Cardiac muscle cell (in vitro differentiated cells and primary cell): ENCODE results near the gene TMPRSS11E. TPM values are rescaled to one million over a fixed set of nuclear protein-coding genes. Genes with fewer than 3 reads are reported as not detected.

Experiments used
- DNase-seq, 2 donors: peaks; one replicate each; pipeline versions ENCODE4 v3.0.0 to v3.0.0-alpha.2; 2010 to 2017; ENCODE audit warnings: low read depth in 1 of 2, low spot score in 1 of 2
- H3K27ac ChIP-seq: fragments of 200-600 bp; sonication (generic); 2 replicates; pipeline ENCODE4 v1.5.1; 2016
- H3K27me3 ChIP-seq: fragments of 200-600 bp; sonication (generic); 2 replicates; pipeline ENCODE4 v1.6.0; 2016; ENCODE audit warnings: control low read depth
- H3K36me3 ChIP-seq: fragments of 200-600 bp; sonication (generic); 2 replicates; pipeline ENCODE4 v1.5.1; 2016; ENCODE audit warnings: control low read depth
- H3K4me1 ChIP-seq: fragments of 200-600 bp; sonication (generic); 2 replicates; pipeline ENCODE4 v1.8.1; 2017; ENCODE audit warnings: low read depth, mild to moderate bottlenecking, mixed run types
- H3K4me3 ChIP-seq: fragments of 200-600 bp; sonication (generic); 2 replicates; pipeline ENCODE4 v1.5.1; 2016; ENCODE audit warnings: mild to moderate bottlenecking
- H3K9me3 ChIP-seq: fragments of 200-600 bp; sonication (generic); 2 replicates; pipeline ENCODE4 v1.5.1; 2017; ENCODE audit warnings: low read depth, mild to moderate bottlenecking, control low read depth
- polyA plus RNA-seq: library from polyadenylated mRNA; unstranded; fragments of >200 nt; fragmentation: Nextera tagmentation; extraction: Ambion mirVana; gene quantifications from 2 replicates; pipeline ENCODE4 v1.2.1, GENCODE V29; 2016
- total RNA-seq: library from RNA; depleted of rRNA; stranded (reverse); fragments of >200 nt; gene quantifications from 2 replicates; pipeline ENCODE4 v1.2.3, GENCODE V29; 2016
- TF ChIP-seq, protein P1 (sequence below): IDR thresholded peaks from 2 replicates; pipeline ENCODE4 v1.5.1; 2012; ENCODE audit warnings: low read depth, mild to moderate bottlenecking, low read length

TMPRSS11E gene
- total and polyA plus RNA-seq, 2 experiments from 2014 or later, result not detected

- Histone ChIP-seq H3K4me3 (no peak overlapping the region), H3K4me1 (no peaks in the 10 kb centered on the region), H3K27ac (no peak overlapping the region), H3K36me3 (no peaks in the 10 kb centered on the region), H3K9me3 (no peaks in the 10 kb centered on the region), H3K27me3 (no peaks in the 10 kb centered on the region)
- no peak for DNase-seq
- TF ChIP-seq, protein P1, sequence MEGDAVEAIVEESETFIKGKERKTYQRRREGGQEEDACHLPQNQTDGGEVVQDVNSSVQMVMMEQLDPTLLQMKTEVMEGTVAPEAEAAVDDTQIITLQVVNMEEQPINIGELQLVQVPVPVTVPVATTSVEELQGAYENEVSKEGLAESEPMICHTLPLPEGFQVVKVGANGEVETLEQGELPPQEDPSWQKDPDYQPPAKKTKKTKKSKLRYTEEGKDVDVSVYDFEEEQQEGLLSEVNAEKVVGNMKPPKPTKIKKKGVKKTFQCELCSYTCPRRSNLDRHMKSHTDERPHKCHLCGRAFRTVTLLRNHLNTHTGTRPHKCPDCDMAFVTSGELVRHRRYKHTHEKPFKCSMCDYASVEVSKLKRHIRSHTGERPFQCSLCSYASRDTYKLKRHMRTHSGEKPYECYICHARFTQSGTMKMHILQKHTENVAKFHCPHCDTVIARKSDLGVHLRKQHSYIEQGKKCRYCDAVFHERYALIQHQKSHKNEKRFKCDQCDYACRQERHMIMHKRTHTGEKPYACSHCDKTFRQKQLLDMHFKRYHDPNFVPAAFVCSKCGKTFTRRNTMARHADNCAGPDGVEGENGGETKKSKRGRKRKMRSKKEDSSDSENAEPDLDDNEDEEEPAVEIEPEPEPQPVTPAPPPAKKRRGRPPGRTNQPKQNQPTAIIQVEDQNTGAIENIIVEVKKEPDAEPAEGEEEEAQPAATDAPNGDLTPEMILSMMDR, result no peak
Observed at GRCh38 chr4:68430337-68430736, 16.9 kb upstream of the TMPRSS11E start.

DNA sequence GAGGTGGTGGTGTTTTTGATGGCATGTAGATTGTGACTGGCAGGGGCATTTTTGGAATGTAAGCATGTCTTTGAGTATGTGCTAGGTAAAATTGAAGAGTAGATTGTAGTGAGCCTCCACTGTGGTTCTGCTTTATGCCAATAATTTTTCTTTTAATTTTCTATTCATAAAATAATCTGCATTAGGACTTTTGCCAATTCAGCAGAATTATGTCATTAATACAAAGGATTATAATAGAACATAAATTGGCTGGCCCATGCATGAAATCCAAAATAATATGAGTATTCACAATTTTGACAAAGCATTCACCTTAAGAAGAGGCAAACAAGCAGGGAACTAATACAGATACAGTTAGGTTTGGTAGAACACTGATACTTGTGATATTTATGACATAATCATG, 14.9 kb upstream of the TMPRSS11E start:
- no peaks in the 10 kb centered on the region for H3K36me3 ChIP-seq
- no peaks in the 10 kb centered on the region for H3K4me1 ChIP-seq
- TF ChIP-seq, protein P1, result no peak
- DNase-seq, result no peak
- H3K27ac ChIP-seq, result no peak overlapping the region
- H3K9me3 ChIP-seq, result no peaks in the 10 kb centered on the region
- H3K4me3 ChIP-seq, result no peak overlapping the region
- H3K27me3 ChIP-seq, result no peaks in the 10 kb centered on the region

DNA sequence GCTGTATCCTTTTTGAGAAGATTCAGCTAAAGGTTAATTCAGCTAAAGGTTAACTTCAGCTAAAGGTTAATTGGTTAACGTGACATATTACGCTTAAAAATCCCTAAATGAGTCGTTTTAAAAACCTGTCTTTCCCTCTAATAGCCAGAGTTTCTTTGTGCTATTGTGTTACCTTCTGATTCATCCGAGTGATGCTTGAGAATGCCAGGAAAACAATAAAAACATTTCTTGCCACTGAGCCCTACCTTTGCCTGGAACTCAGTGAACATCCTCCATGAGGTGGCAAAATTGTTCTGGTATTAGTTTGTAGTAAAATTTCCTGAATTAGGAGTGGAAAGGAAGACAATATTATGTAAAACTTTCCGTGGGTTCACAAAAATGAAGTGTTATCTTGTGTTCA, 13.7 kb upstream of the TMPRSS11E start:
- TF ChIP-seq, protein P1, result no peak
- Histone ChIP-seq H3K27me3 (no peaks in the 10 kb centered on the region), H3K27ac (no peak overlapping the region), H3K4me1 (no peaks in the 10 kb centered on the region), H3K9me3 (no peaks in the 10 kb centered on the region), H3K36me3 (no peaks in the 10 kb centered on the region), H3K4me3 (no peak overlapping the region)
- DNase-seq, result no peak

GRCh38 chr4:68434277-68434676, 13.0 kb upstream of the TMPRSS11E start:
- no peaks in the 10 kb centered on the region for H3K27me3 ChIP-seq
- H3K36me3 ChIP-seq, result no peaks in the 10 kb centered on the region
- no peak overlapping the region for H3K4me3 ChIP-seq
- H3K27ac ChIP-seq, result no peak overlapping the region
- no peaks in the 10 kb centered on the region for H3K9me3 ChIP-seq
- TF ChIP-seq, protein P1, result no peak
- H3K4me1 ChIP-seq, result no peaks in the 10 kb centered on the region
- DNase-seq, result no peak

DNA sequence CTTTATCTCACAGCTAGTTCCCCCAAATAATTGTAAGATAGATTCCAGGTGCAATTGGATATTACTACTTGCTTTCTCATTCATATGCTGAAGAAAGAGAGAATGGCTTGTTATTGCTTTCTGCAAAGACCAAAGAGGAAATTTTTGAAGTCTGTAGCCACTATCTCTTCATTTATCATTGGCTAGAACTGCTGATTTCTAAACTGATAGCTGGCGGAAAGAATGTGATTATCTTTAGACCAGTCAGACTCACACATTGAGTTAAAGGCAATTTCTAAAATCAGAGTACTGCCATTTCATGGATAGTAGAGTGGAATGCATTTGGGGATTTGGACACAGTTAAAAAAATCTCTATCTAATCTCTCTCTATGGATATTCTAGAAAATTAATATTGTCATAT, 12.4 kb upstream of the TMPRSS11E start:
- TF ChIP-seq, protein P1, result no peak
- H3K27ac ChIP-seq, result no peak overlapping the region
- H3K4me1 ChIP-seq, result no peaks in the 10 kb centered on the region
- no peaks in the 10 kb centered on the region for H3K9me3 ChIP-seq
- no peaks in the 10 kb centered on the region for H3K27me3 ChIP-seq
- no peak overlapping the region for H3K4me3 ChIP-seq
- no peak for DNase-seq
- H3K36me3 ChIP-seq, result no peaks in the 10 kb centered on the region

GRCh38 chr4:68445111-68445510, 2.2 kb upstream of the TMPRSS11E start:
- Histone ChIP-seq H3K36me3 (no peaks in the 10 kb centered on the region), H3K4me3 (no peak overlapping the region), H3K27me3 (no peaks in the 10 kb centered on the region), H3K4me1 (no peaks in the 10 kb centered on the region), H3K9me3 (no peaks in the 10 kb centered on the region), H3K27ac (no peak overlapping the region)
- TF ChIP-seq, protein P1, result no peak
- no peak for DNase-seq
